ENCODE results near the gene A4GNT. TPM values are rescaled to one million over a fixed set of nuclear protein-coding genes. Genes with fewer than 3 reads are reported as not detected.
"Not testable (repeated sequence)": the region's sequence is repeated elsewhere in the genome, so short reads cannot be mapped to it uniquely, and the experiment has no call there.

The A4GNT gene
- polyA plus RNA-seq, 1 donor from 2014 or later, result not detected

DNA sequence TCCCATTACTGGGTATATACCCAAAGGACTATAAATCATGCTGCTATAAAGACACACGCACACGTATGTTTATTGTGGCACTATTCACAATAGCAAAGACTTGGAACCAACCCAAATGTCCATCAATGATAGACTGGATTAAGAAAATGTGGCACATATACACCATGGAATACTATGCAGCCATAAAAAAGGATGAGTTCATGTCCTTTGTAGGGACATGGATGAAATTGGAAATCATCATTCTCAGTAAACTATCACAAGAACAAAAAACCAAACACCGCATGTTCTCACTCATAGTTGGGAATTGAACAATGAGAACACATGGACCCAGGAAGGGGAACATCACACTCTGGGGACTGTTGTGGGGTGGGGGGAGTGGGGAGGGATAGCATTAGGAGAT, 46.4 kb downstream of the A4GNT start:
- H3K9me3 ChIP-seq (ENCODE audit: low read length); H3K79me2 ChIP-seq (replicated peaks; ENCODE audit: insufficient read depth, low read length); H3K4me2 ChIP-seq (ENCODE audit: low read length); H3K27me3 ChIP-seq (ENCODE audit: insufficient read depth, low read depth, low read length); H3K27ac ChIP-seq (ENCODE audit: low read length); H4K20me1 ChIP-seq (ENCODE audit: insufficient read depth); H3K9ac ChIP-seq (ENCODE audit: low read length); H3K4me3 ChIP-seq (ENCODE audit: low read length); H3K9me2 ChIP-seq (ENCODE audit: insufficient read depth, low read length); H3K36me3 ChIP-seq (ENCODE audit: insufficient read depth, low read length); H3F3A ChIP-seq (ENCODE audit: insufficient read depth, low read length, poor library complexity, severe bottlenecking); H2AFZ ChIP-seq (ENCODE audit: low read depth, low read length): not testable (repeated sequence)

DNA sequence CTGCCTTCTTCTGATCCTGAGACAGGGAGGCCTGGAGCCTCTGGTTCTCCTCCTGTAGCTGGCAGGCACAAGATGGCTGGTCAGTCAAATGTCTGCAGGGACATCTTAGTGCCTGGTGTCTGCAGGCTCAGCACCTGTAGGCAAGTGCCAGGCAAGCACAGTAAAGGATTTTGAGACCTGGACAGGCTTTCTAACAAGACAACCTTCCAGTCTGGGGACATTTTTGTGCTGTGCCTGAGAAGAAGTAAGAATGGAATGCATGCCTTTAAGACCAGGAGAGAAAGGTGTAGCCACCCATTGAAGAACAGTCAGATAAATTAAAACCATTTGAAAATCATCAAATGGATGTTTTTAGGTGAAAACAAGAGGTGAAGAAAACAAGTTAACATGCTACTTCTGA, 48.0 kb downstream of the A4GNT start:
- H3K9me3 ChIP-seq (ENCODE audit: low read length), result no peaks in the 10 kb centered on the region
- no peaks in the 10 kb centered on the region for H4K20me1 ChIP-seq (ENCODE audit: insufficient read depth)
- no peak overlapping the region for H3K27ac ChIP-seq (ENCODE audit: low read length)
- TF ChIP-seq MXI1 (conservative IDR thresholded peaks at IDR 0.05; ENCODE audit: poor library complexity, severe bottlenecking) (no peak), TAF1 (IDR thresholded peaks at IDR 0.05; ENCODE audit: low read depth) (no peak), SMC3 (conservative IDR thresholded peaks at IDR 0.05; ENCODE audit: poor library complexity) (no peak), EP300 (conservative IDR thresholded peaks at IDR 0.05; ENCODE audit: poor library complexity, severe bottlenecking) (no peak), RAD21 (conservative IDR thresholded peaks at IDR 0.05) (no peak), EZH2 (IDR thresholded peaks at IDR 0.05; ENCODE audit: borderline replicate concordance, insufficient read depth, low read length, poor library complexity, severe bottlenecking) (no peak), POLR2AphosphoS5 (IDR thresholded peaks at IDR 0.05) (no peak)
- TF ChIP-seq, protein P1, sequence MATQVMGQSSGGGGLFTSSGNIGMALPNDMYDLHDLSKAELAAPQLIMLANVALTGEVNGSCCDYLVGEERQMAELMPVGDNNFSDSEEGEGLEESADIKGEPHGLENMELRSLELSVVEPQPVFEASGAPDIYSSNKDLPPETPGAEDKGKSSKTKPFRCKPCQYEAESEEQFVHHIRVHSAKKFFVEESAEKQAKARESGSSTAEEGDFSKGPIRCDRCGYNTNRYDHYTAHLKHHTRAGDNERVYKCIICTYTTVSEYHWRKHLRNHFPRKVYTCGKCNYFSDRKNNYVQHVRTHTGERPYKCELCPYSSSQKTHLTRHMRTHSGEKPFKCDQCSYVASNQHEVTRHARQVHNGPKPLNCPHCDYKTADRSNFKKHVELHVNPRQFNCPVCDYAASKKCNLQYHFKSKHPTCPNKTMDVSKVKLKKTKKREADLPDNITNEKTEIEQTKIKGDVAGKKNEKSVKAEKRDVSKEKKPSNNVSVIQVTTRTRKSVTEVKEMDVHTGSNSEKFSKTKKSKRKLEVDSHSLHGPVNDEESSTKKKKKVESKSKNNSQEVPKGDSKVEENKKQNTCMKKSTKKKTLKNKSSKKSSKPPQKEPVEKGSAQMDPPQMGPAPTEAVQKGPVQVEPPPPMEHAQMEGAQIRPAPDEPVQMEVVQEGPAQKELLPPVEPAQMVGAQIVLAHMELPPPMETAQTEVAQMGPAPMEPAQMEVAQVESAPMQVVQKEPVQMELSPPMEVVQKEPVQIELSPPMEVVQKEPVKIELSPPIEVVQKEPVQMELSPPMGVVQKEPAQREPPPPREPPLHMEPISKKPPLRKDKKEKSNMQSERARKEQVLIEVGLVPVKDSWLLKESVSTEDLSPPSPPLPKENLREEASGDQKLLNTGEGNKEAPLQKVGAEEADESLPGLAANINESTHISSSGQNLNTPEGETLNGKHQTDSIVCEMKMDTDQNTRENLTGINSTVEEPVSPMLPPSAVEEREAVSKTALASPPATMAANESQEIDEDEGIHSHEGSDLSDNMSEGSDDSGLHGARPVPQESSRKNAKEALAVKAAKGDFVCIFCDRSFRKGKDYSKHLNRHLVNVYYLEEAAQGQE (IDR thresholded peaks at IDR 0.05; ENCODE audit: borderline replicate concordance), result no peak
- TF ChIP-seq, protein P2, sequence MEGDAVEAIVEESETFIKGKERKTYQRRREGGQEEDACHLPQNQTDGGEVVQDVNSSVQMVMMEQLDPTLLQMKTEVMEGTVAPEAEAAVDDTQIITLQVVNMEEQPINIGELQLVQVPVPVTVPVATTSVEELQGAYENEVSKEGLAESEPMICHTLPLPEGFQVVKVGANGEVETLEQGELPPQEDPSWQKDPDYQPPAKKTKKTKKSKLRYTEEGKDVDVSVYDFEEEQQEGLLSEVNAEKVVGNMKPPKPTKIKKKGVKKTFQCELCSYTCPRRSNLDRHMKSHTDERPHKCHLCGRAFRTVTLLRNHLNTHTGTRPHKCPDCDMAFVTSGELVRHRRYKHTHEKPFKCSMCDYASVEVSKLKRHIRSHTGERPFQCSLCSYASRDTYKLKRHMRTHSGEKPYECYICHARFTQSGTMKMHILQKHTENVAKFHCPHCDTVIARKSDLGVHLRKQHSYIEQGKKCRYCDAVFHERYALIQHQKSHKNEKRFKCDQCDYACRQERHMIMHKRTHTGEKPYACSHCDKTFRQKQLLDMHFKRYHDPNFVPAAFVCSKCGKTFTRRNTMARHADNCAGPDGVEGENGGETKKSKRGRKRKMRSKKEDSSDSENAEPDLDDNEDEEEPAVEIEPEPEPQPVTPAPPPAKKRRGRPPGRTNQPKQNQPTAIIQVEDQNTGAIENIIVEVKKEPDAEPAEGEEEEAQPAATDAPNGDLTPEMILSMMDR (IDR thresholded peaks at IDR 0.05; ENCODE audit: poor library complexity, severe bottlenecking), result no peak
- no peak overlapping the region for H2AFZ ChIP-seq (ENCODE audit: low read depth, low read length)
- H3K9ac ChIP-seq (ENCODE audit: low read length), result no peak overlapping the region
- no peak overlapping the region for H3K4me3 ChIP-seq (ENCODE audit: low read length)
- no peaks in the 10 kb centered on the region for H3K79me2 ChIP-seq (replicated peaks; ENCODE audit: insufficient read depth, low read length)
- H3K9me2 ChIP-seq (ENCODE audit: insufficient read depth, low read length), result no peaks in the 10 kb centered on the region
- no peaks in the 10 kb centered on the region for H3K36me3 ChIP-seq (ENCODE audit: insufficient read depth, low read length)
- no peaks in the 10 kb centered on the region for H3K27me3 ChIP-seq (ENCODE audit: insufficient read depth, low read depth, low read length)
- H3F3A ChIP-seq (ENCODE audit: insufficient read depth, low read length, poor library complexity, severe bottlenecking), result no peaks in the 10 kb centered on the region
- no peak overlapping the region for H3K4me2 ChIP-seq (ENCODE audit: low read length)

DNA sequence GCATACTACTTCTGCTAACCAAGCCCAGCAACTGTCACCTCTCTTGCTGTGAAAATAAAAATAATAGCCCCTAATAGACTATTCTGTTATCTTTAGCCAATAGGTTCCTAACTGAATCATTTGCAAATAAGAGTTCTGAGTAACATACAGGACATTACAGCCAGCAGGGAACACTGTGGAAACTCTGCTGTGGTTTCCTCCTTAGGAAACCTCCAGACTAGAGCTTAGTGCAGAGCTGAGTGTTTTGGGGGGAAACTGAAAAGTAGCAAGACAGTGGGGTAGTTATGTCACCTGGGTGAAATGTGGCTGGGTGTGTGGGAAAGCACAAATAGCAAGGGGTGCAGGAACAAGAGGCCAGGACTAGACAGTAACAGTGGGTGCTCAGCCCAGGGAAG, 49.2 kb downstream of the A4GNT start:
- H3K27me3 ChIP-seq (ENCODE audit: insufficient read depth, low read depth, low read length), result no peaks in the 10 kb centered on the region
- no peak overlapping the region for H3K4me3 ChIP-seq (ENCODE audit: low read length)
- TF ChIP-seq, protein P2 (IDR thresholded peaks at IDR 0.05; ENCODE audit: poor library complexity, severe bottlenecking), result no peak
- TF ChIP-seq EP300 (conservative IDR thresholded peaks at IDR 0.05; ENCODE audit: poor library complexity, severe bottlenecking), result no peak
- TF ChIP-seq MXI1 (conservative IDR thresholded peaks at IDR 0.05; ENCODE audit: poor library complexity, severe bottlenecking), result no peak
- no peak for TF ChIP-seq EZH2 (IDR thresholded peaks at IDR 0.05; ENCODE audit: borderline replicate concordance, insufficient read depth, low read length, poor library complexity, severe bottlenecking)
- TF ChIP-seq POLR2AphosphoS5 (IDR thresholded peaks at IDR 0.05), result no peak
- TF ChIP-seq TAF1 (IDR thresholded peaks at IDR 0.05; ENCODE audit: low read depth), result no peak
- TF ChIP-seq, protein P1 (IDR thresholded peaks at IDR 0.05; ENCODE audit: borderline replicate concordance), result no peak
- TF ChIP-seq SMC3 (conservative IDR thresholded peaks at IDR 0.05; ENCODE audit: poor library complexity), result no peak
- TF ChIP-seq RAD21 (conservative IDR thresholded peaks at IDR 0.05), result no peak
- no peak overlapping the region for H3K27ac ChIP-seq (ENCODE audit: low read length)
- no peak overlapping the region for H2AFZ ChIP-seq (ENCODE audit: low read depth, low read length)
- H3K4me2 ChIP-seq (ENCODE audit: low read length), result no peak overlapping the region
- no peak overlapping the region for H3K9ac ChIP-seq (ENCODE audit: low read length)
- no peaks in the 10 kb centered on the region for H4K20me1 ChIP-seq (ENCODE audit: insufficient read depth)
- no peaks in the 10 kb centered on the region for H3K9me3 ChIP-seq (ENCODE audit: low read length)
- H3K36me3 ChIP-seq (ENCODE audit: insufficient read depth, low read length), result no peaks in the 10 kb centered on the region
- H3F3A ChIP-seq (ENCODE audit: insufficient read depth, low read length, poor library complexity, severe bottlenecking), result no peaks in the 10 kb centered on the region
- H3K79me2 ChIP-seq (replicated peaks; ENCODE audit: insufficient read depth, low read length), result no peaks in the 10 kb centered on the region
- no peaks in the 10 kb centered on the region for H3K9me2 ChIP-seq (ENCODE audit: insufficient read depth, low read length)

Measured in neural cell (in vitro differentiated cells).